ENCODE measurements around the gene AMELX. TPM values are rescaled to one million over a fixed set of nuclear protein-coding genes. Genes with fewer than 3 reads are reported as not detected.

The AMELX gene
- total and polyA plus RNA-seq, 4 donors = not detected

GRCh38 chrX:11298600-11298999 lies 5.4 kb downstream of the AMELX start:
- WGBS = 97% methylated on average over 9 of the region's 9 CpGs
- H3K9me3 ChIP-seq (ENCODE audit: control insufficient read depth in 4 of 4, low read length in 3 of 4) = no peaks in the 10 kb centered on the region
- TF ChIP-seq CTCF (IDR thresholded peaks at IDR 0.05; ENCODE audit: low read depth, low read length, missing input control) (no peak), FOXA2 (IDR thresholded peaks at IDR 0.05) (no peak), YY1 (IDR thresholded peaks at IDR 0.05) (no peak), HNF4A (conservative IDR thresholded peaks at IDR 0.05) (no peak), TAF1 (conservative IDR thresholded peaks at IDR 0.05) (no peak), HNF4G (IDR thresholded peaks at IDR 0.05) (no peak), REST (IDR thresholded peaks at IDR 0.05) (no peak), ATF3 (IDR thresholded peaks at IDR 0.05) (no peak), RXRA (IDR thresholded peaks at IDR 0.05) (no peak), MAX (IDR thresholded peaks at IDR 0.05) (no peak), SP1 (IDR thresholded peaks at IDR 0.05) (no peak), GABPA (IDR thresholded peaks at IDR 0.05 in 1 of 2, conservative IDR thresholded peaks at IDR 0.05 in 1 of 2) (no peak), NR2F2 (IDR thresholded peaks at IDR 0.05) (no peak), JUND (IDR thresholded peaks at IDR 0.05) (no peak), FOXA1 (IDR thresholded peaks at IDR 0.05) (no peak), EGR1 (IDR thresholded peaks at IDR 0.05; ENCODE audit: low read depth in 2 of 2) (no peak), RAD21 (IDR thresholded peaks at IDR 0.05) (no peak)
- TF ChIP-seq, protein P1, sequence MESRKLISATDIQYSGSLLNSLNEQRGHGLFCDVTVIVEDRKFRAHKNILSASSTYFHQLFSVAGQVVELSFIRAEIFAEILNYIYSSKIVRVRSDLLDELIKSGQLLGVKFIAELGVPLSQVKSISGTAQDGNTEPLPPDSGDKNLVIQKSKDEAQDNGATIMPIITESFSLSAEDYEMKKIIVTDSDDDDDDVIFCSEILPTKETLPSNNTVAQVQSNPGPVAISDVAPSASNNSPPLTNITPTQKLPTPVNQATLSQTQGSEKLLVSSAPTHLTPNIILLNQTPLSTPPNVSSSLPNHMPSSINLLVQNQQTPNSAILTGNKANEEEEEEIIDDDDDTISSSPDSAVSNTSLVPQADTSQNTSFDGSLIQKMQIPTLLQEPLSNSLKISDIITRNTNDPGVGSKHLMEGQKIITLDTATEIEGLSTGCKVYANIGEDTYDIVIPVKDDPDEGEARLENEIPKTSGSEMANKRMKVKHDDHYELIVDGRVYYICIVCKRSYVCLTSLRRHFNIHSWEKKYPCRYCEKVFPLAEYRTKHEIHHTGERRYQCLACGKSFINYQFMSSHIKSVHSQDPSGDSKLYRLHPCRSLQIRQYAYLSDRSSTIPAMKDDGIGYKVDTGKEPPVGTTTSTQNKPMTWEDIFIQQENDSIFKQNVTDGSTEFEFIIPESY (IDR thresholded peaks at IDR 0.05) = no peak
- H3K36me3 ChIP-seq (ENCODE audit: control insufficient read depth in 4 of 4, insufficient read depth in 3 of 4, low read depth in 1 of 4, low read length in 3 of 4) = no peaks in the 10 kb centered on the region
- no peak for DNase-seq (ENCODE audit: low spot score)
- no peak overlapping the region for H3K27ac ChIP-seq (ENCODE audit: low read depth in 1 of 2, low read length in 2 of 2)
- no peak overlapping the region for H3K9ac ChIP-seq (ENCODE audit: low read depth in 1 of 2, low read length in 2 of 2)
- no peaks in the 10 kb centered on the region for H3K4me1 ChIP-seq (ENCODE audit: control insufficient read depth in 4 of 4, insufficient read depth in 4 of 4, low read length in 3 of 4)
- no peak overlapping the region for H3K4me3 ChIP-seq (ENCODE audit: low read depth in 1 of 3, low read length in 3 of 3)
- no peaks in the 10 kb centered on the region for H3K27me3 ChIP-seq (ENCODE audit: control insufficient read depth in 4 of 4, insufficient read depth in 4 of 4, low read length in 3 of 4)
